ENCODE results near the gene YWHAE. TPM values are rescaled to one million over a fixed set of nuclear protein-coding genes. Genes with fewer than 3 reads are reported as not detected.
"Not testable (repeated sequence)": the region's sequence is repeated elsewhere in the genome, so short reads cannot be mapped to it uniquely, and the experiment has no call there.

YWHAE gene
- total RNA-seq = 100 to 1,000 TPM; 390 to 894 (median 580) TPM

DNA sequence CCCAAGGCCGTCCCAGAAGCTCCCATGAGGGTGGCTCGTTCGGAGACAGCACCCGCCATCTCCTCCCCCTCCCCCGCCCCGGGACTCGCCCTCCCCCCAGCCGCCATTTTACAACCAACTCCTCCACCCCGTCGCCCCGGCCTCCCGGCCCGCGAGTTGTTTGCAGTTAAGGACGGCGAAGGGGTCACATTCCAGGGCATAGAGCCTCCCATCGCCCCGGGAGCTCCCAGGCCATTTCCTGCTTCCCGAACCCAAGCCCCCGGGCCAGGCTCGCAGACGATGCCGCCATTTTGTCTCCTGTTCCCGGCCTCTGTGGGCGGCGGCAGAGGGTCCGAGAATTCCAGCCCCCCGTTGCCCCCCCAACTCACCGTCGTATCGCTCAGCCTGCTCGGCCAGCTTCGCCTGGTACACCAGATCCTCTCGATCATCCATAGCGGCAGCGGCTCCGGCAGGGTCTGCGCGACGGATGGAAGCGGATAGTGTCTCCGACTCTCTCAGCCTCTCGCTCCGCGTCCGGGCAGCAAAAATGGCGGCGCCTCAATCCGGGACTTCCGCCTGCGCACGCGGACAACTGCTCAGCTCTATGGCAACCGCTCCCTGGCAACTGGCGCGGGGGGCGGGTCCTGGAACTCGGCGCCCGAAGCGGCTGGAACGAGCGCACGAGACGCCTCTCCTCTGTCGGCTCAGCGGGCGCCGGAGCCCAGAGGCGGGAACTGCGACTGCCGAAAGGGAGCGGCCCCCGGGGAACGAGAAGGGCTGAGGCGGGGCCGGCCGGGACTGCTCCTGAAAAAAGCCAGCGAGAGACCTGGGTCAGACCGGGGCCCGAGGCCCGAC is at the start of gene YWHAE:
Gene YWHAE, minus strand, starts transcription at position 544 of the 834 bp plus-strand sequence. Its CDS starts 112 bp downstream, at position 432.
- TF ChIP-seq POLR2A (IDR thresholded peaks at IDR 0.05) = peak; percentile 86 to 97
- TF ChIP-seq, protein P1, sequence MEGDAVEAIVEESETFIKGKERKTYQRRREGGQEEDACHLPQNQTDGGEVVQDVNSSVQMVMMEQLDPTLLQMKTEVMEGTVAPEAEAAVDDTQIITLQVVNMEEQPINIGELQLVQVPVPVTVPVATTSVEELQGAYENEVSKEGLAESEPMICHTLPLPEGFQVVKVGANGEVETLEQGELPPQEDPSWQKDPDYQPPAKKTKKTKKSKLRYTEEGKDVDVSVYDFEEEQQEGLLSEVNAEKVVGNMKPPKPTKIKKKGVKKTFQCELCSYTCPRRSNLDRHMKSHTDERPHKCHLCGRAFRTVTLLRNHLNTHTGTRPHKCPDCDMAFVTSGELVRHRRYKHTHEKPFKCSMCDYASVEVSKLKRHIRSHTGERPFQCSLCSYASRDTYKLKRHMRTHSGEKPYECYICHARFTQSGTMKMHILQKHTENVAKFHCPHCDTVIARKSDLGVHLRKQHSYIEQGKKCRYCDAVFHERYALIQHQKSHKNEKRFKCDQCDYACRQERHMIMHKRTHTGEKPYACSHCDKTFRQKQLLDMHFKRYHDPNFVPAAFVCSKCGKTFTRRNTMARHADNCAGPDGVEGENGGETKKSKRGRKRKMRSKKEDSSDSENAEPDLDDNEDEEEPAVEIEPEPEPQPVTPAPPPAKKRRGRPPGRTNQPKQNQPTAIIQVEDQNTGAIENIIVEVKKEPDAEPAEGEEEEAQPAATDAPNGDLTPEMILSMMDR (IDR thresholded peaks at IDR 0.05) = peak in 1 of 4 experiments; percentile 10
- intact Hi-C loops (cut with DNase I; ENCODE audit: low total_unique reads) = no loop called here
- no peaks in the 10 kb centered on the region for H3K36me3 ChIP-seq
- H3K9me3 ChIP-seq = no peaks in the 10 kb centered on the region
- peak within 1 kb of the TSS; percentile 97 to 99 for H3K27ac ChIP-seq
- no peaks in the 10 kb centered on the region for H3K4me1 ChIP-seq
- H3K4me3 ChIP-seq = peak within 1 kb of the TSS; percentile 78 to 85
- H3K27me3 ChIP-seq = no peaks in the 10 kb centered on the region
- DNase-seq = peak; percentile 97 to 99

DNA sequence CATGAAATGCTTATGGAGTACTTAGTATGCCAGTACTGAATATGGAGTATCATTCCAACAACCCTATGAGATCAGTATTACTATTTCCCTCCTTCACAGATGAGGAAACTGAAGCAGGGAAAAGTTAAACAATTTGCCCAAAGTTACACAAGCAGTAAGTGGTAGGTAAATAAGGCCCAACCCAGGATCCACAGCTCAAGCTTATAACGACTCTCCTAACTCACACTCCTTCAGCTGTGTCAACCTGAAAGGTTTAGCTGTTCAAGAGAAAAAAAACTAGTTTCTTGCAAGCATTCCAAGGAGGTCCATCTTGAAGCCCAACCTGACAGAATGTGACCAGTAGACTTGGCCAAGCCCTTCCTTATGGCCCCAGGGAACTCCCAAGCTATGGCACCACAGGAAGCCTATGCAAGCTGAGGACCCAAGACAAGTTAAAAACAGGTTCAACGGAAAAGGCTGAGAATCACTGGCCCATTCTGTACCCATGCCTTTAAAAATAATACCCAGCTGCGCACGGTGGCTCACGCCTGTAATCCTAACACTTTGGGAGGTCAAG is 49.5 kb upstream of the YWHAE start:
- Histone ChIP-seq H3K36me3 (no peaks in the 10 kb centered on the region), H3K4me3 (no peak overlapping the region), H3K27ac (no peak overlapping the region), H3K9me3 (no peaks in the 10 kb centered on the region), H3K4me1 (peaks cover 5 to 7% of the 10 kb centered on the region in 2 donors), H3K27me3 (no peaks in the 10 kb centered on the region)
- TF ChIP-seq POLR2A (IDR thresholded peaks at IDR 0.05) = no peak
- TF ChIP-seq, protein P1 (IDR thresholded peaks at IDR 0.05) = no peak
- DNase-seq = no peak
- intact Hi-C loops (cut with DNase I; ENCODE audit: low total_unique reads) = no loop called here

DNA sequence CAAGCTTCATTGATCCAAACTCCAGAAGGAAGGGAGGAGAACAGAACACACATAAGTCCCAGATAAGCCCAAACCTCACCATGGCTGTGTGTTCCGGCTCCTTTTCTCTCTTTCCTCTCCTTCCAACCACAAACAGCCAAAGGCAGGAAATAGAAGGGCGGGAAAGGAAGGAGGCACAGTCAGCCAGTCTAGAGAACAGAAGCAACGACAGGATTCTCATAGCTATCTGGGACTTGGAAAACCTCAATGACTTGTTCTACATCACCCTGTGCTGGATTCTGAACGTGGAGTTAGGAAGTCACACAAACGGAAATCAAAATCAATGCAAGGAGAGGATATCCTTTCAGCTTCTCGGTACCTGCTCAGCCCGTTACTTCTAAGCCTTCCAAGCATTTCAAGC is 47.0 kb upstream of the YWHAE start:
- H3K27ac ChIP-seq = no peak overlapping the region
- H3K4me1 ChIP-seq = peaks cover 0 to 5% of the 10 kb centered on the region in 2 donors
- no peaks in the 10 kb centered on the region for H3K36me3 ChIP-seq
- no peak for DNase-seq
- no peaks in the 10 kb centered on the region for H3K9me3 ChIP-seq
- TF ChIP-seq, protein P1 (IDR thresholded peaks at IDR 0.05) = no peak
- no peak for TF ChIP-seq POLR2A (IDR thresholded peaks at IDR 0.05)
- no peak overlapping the region for H3K4me3 ChIP-seq
- intact Hi-C loops (cut with DNase I; ENCODE audit: low total_unique reads) = no loop called here
- H3K27me3 ChIP-seq = no peaks in the 10 kb centered on the region

- H3K36me3 ChIP-seq = no peaks in the 10 kb centered on the region
- no peak overlapping the region for H3K27ac ChIP-seq
- TF ChIP-seq POLR2A (IDR thresholded peaks at IDR 0.05) = no peak
- TF ChIP-seq, protein P1 (IDR thresholded peaks at IDR 0.05) = no peak
- H3K4me3 ChIP-seq = no peak overlapping the region
- H3K9me3 ChIP-seq = no peaks in the 10 kb centered on the region
- H3K4me1 ChIP-seq = peaks cover 0 to 5% of the 10 kb centered on the region in 2 donors
- no peaks in the 10 kb centered on the region for H3K27me3 ChIP-seq
- intact Hi-C loops (cut with DNase I; ENCODE audit: low total_unique reads) = no loop called here
- no peak for DNase-seq
Observed at GRCh38 chr17:1446201-1446600, 46.2 kb upstream of the YWHAE start.

GRCh38 chr17:1445695-1446094 is 45.7 kb upstream of the YWHAE start:
- H3K27ac ChIP-seq; H3K36me3 ChIP-seq; H3K9me3 ChIP-seq; H3K4me3 ChIP-seq; H3K27me3 ChIP-seq; intact Hi-C loops (cut with DNase I; ENCODE audit: low total_unique reads); H3K4me1 ChIP-seq; DNase-seq: not testable (repeated sequence)

DNA sequence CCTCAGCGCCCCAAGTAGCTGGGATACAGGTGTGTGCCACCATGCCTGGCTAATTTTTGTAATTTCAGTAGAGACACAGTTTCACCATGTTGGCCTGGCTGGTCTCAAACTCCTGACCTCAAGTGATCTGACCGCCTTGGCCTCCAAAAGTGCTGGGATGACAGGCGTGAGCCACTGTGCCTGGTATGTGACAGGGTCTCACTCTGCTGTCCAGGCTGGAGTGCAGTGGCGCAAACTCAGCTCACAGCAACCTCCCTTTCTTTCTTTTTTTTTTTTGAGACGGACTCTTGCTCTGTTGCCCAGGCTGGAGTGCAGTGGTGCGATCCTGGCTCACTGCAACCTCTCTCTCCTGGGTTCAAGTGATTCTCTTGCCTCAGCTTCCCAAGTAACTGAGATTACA is 42.7 kb upstream of the YWHAE start:
- H3K9me3 ChIP-seq; DNase-seq; intact Hi-C loops (cut with DNase I; ENCODE audit: low total_unique reads): not testable (repeated sequence)

More for the DNA sequence above, 42.7 kb upstream of the YWHAE start:
- not testable (repeated sequence) for H3K36me3 ChIP-seq, H3K4me3 ChIP-seq, H3K4me1 ChIP-seq, H3K27me3 ChIP-seq, H3K27ac ChIP-seq

Data from uterus (tissue), 4 donors.